ENCODE data around the gene UBL3. TPM values are rescaled to one million over a fixed set of nuclear protein-coding genes. Genes with fewer than 3 reads are reported as not detected.

The UBL3 gene
- total RNA-seq, 2 experiments from 2014 or later, result 39.5 to 41.9 TPM

DNA sequence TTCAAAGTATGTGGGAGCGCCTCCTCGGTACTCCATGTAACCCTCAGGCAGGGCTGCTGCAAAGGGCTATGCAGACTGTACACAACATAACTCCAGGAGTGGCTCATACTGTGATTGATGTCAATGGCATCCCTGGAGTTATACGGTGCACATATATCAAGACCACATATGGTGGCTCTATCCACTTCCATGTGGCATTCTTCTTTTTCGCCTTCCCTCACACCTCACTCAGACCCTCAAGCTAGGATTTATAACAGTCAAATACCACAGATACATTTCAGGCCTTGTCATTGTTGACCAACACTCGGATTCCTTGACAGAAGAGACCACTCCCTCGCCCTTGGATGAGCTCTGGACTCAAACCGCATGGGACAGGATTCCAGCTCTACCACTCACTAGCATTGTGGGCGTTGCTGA lies 11.3 kb upstream of the UBL3 start:
- CTCF ChIA-PET, result interaction anchor here (1.3 kb wide), 1 partner anchor 17 kb away, joined by 3 read pairs; no protein-coding TSS in a partner anchor
- TF ChIP-seq, protein P1, sequence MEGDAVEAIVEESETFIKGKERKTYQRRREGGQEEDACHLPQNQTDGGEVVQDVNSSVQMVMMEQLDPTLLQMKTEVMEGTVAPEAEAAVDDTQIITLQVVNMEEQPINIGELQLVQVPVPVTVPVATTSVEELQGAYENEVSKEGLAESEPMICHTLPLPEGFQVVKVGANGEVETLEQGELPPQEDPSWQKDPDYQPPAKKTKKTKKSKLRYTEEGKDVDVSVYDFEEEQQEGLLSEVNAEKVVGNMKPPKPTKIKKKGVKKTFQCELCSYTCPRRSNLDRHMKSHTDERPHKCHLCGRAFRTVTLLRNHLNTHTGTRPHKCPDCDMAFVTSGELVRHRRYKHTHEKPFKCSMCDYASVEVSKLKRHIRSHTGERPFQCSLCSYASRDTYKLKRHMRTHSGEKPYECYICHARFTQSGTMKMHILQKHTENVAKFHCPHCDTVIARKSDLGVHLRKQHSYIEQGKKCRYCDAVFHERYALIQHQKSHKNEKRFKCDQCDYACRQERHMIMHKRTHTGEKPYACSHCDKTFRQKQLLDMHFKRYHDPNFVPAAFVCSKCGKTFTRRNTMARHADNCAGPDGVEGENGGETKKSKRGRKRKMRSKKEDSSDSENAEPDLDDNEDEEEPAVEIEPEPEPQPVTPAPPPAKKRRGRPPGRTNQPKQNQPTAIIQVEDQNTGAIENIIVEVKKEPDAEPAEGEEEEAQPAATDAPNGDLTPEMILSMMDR (IDR thresholded peaks at IDR 0.05), result no peak
- no peaks in the 10 kb centered on the region for H3K36me3 ChIP-seq (ENCODE audit: insufficient read depth, low read length)
- no peak overlapping the region for H3K27ac Mint-ChIP-seq
- no peaks in the 10 kb centered on the region for H3K36me3 Mint-ChIP-seq (ENCODE audit: low read depth)
- H3K9me3 Mint-ChIP-seq, result no peaks in the 10 kb centered on the region
- peaks cover 5% of the 10 kb centered on the region for H3K27me3 Mint-ChIP-seq
- ATAC-seq (ENCODE audit: poor library complexity), result no peak
- H3K4me1 ChIP-seq (ENCODE audit: insufficient read depth, low read length), result no peaks in the 10 kb centered on the region
- POLR2A ChIA-PET, result no interaction called here
- no peak overlapping the region for H3K4me3 ChIP-seq (ENCODE audit: low read length)
- no peak for DNase-seq
- intact Hi-C loops (cut with DNase I, micrococcal nuclease), result no loop called here
- H3K4me1 Mint-ChIP-seq (ENCODE audit: low read depth), result no peaks in the 10 kb centered on the region
- H3K27ac ChIP-seq (ENCODE audit: low read depth in 1 of 2, low read length in 2 of 2), result no peak overlapping the region
- H3K4me3 Mint-ChIP-seq, result no peak overlapping the region
- peaks cover 0 to 5% of the 10 kb centered on the region in 2 experiments for H3K9me3 ChIP-seq (ENCODE audit: control insufficient read depth in 1 of 2, insufficient read depth in 1 of 2, low read length in 2 of 2)
- no peaks in the 10 kb centered on the region for H3K27me3 ChIP-seq (ENCODE audit: control insufficient read depth in 1 of 2, insufficient read depth in 2 of 2, low read length in 2 of 2)

DNA sequence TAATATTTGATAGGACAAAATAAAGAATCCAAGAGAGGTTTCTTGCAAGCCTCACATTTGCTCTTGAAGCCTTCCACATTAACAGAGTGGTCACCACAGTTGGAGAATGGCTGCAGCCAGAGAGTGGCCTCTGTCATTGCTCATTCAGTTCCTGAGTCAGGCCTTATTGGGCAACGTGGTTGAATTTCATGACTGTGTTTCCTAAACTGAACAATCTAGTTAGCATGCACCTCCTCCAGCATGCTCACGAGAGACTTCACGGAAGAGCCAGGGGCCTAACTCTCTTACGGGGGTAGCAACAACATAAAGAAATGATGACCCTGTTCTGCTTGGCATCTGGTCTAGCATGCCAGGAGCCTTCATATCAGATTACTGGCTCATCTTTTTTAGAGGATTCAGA lies 9.6 kb upstream of the UBL3 start:
- Histone ChIP-seq H3K9me3 (ENCODE audit: control insufficient read depth in 1 of 2, insufficient read depth in 1 of 2, low read length in 2 of 2) (peaks cover 0 to 5% of the 10 kb centered on the region in 2 experiments), H3K27ac (ENCODE audit: low read depth in 1 of 2, low read length in 2 of 2) (no peak overlapping the region), H3K4me3 (ENCODE audit: low read length) (no peak overlapping the region), H3K27me3 (ENCODE audit: control insufficient read depth in 1 of 2, insufficient read depth in 2 of 2, low read length in 2 of 2) (no peaks in the 10 kb centered on the region), H3K36me3 (ENCODE audit: insufficient read depth, low read length) (no peaks in the 10 kb centered on the region), H3K4me1 (ENCODE audit: insufficient read depth, low read length) (no peaks in the 10 kb centered on the region)
- Mint-ChIP-seq H3K4me3 (no peak overlapping the region), H3K4me1 (ENCODE audit: low read depth) (no peaks in the 10 kb centered on the region), H3K9me3 (no peaks in the 10 kb centered on the region), H3K27ac (no peak overlapping the region), H3K36me3 (ENCODE audit: low read depth) (no peaks in the 10 kb centered on the region), H3K27me3 (peaks cover 5% of the 10 kb centered on the region)
- DNase-seq (peak in 2 of 14 experiments; percentile 19 to 31), ATAC-seq (ENCODE audit: poor library complexity) (no peak)
- TF ChIP-seq, protein P1 (IDR thresholded peaks at IDR 0.05), result no peak
- intact Hi-C loops (cut with DNase I, micrococcal nuclease), result loop anchor here in 1 of 2 experiments (5.0 to 10.0 kb wide), 2 partner anchors 42 to 445 kb away; partner anchors contain the start of gene KATNAL1
- ChIA-PET POLR2A (interaction anchor here (1.1 kb wide), 1 partner anchor 9 kb away, joined by 3 read pairs; no protein-coding TSS in a partner anchor), CTCF (no interaction called here)

GRCh38 chr13:29858667-29859066 lies 8.2 kb upstream of the UBL3 start:
- intact Hi-C loops (cut with DNase I, micrococcal nuclease), result loop anchor here in 1 of 2 experiments (5.0 to 10.0 kb wide), 2 partner anchors 44 to 446 kb away; partner anchors contain the start of gene KATNAL1

More at GRCh38 chr13:29858667-29859066, 8.2 kb upstream of the UBL3 start:
- Histone ChIP-seq H3K9me3 (ENCODE audit: control insufficient read depth in 1 of 2, insufficient read depth in 1 of 2, low read length in 2 of 2) (no peaks in the 10 kb centered on the region), H3K4me1 (ENCODE audit: insufficient read depth, low read length) (no peaks in the 10 kb centered on the region), H3K4me3 (ENCODE audit: low read length) (no peak overlapping the region), H3K27ac (ENCODE audit: low read depth in 1 of 2, low read length in 2 of 2) (no peak overlapping the region), H3K27me3 (ENCODE audit: control insufficient read depth in 1 of 2, insufficient read depth in 2 of 2, low read length in 2 of 2) (no peaks in the 10 kb centered on the region), H3K36me3 (ENCODE audit: insufficient read depth, low read length) (no peaks in the 10 kb centered on the region)
- Mint-ChIP-seq H3K4me1 (ENCODE audit: low read depth) (no peaks in the 10 kb centered on the region), H3K27me3 (peaks cover 5% of the 10 kb centered on the region), H3K4me3 (no peak overlapping the region), H3K36me3 (ENCODE audit: low read depth) (no peaks in the 10 kb centered on the region), H3K9me3 (no peaks in the 10 kb centered on the region), H3K27ac (no peak overlapping the region)
- DNase-seq (no peak), ATAC-seq (ENCODE audit: poor library complexity) (no peak)
- ChIA-PET CTCF (no interaction called here), POLR2A (interaction anchor here (0.9 kb wide), 1 partner anchor 77 kb away, joined by 3 read pairs; no protein-coding TSS in a partner anchor)
- TF ChIP-seq, protein P1 (IDR thresholded peaks at IDR 0.05), result no peak

Data from CD4-positive, alpha-beta T cell (primary cell).